Measurements from ENCODE around the gene MUC2.

DNA sequence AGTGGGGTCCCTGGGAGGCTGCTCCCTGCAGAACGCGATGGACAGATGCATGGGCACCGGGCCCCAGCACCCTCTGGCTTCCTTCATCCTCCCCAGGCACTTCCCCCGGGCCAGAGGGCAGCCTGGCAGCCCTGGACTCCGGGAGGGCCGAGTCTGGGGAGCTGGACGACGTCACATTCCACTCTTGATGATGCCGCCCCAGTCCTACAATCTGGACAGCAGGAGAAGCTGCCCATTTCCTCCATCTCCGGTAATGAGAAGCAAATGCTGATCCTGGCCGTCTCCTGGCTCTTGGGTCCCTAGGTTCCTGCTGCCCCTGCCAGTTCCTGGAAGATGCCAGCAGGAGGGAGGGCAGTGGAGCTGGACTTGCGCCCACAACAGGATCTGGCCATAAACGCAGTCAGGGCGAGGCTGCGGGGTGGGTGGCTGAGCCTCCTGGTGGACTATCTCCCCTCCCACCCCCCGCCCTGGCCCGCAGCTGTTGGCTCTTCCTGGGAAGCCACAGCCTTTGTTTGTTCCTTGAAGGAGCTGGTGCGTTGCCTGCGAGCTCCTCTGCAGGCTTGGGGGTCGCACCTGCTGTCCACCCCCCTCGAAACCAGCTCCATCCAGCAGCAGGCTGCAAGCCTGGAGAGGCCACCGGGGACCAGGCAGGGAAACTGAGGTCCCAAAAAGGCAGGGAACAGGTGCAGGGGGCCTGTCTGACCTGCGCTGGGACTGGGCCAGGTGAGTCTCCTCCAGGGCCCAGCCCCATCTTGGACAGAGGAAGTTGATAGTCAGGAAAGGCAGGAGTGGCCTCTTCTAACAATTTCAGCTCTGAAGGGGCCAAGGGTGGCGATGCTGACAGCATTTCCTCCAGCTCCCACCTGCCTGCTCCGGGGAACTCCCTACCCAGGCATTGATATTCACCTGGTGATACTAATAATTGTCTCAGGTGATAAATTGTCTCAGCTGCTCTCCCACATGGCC, 20.2 kb upstream of the MUC2 start:
- TF ChIP-seq, protein P1, sequence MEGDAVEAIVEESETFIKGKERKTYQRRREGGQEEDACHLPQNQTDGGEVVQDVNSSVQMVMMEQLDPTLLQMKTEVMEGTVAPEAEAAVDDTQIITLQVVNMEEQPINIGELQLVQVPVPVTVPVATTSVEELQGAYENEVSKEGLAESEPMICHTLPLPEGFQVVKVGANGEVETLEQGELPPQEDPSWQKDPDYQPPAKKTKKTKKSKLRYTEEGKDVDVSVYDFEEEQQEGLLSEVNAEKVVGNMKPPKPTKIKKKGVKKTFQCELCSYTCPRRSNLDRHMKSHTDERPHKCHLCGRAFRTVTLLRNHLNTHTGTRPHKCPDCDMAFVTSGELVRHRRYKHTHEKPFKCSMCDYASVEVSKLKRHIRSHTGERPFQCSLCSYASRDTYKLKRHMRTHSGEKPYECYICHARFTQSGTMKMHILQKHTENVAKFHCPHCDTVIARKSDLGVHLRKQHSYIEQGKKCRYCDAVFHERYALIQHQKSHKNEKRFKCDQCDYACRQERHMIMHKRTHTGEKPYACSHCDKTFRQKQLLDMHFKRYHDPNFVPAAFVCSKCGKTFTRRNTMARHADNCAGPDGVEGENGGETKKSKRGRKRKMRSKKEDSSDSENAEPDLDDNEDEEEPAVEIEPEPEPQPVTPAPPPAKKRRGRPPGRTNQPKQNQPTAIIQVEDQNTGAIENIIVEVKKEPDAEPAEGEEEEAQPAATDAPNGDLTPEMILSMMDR (IDR thresholded peaks at IDR 0.05), result no peak
- TF ChIP-seq POLR2A (IDR thresholded peaks at IDR 0.05), result no peak
